ENCODE data around the gene ATP9B. TPM values are rescaled to one million over a fixed set of nuclear protein-coding genes. Genes with fewer than 3 reads are reported as not detected.
"Not testable (repeated sequence)": the region's sequence is repeated elsewhere in the genome, so short reads cannot be mapped to it uniquely, and the experiment has no call there.

Gene ATP9B
- total and polyA plus RNA-seq, 8 donors, result 29.2 to 41.5 (median 38.3) TPM

- no peaks in the 10 kb centered on the region for H3K27me3 ChIP-seq
- DNase-seq (no peak), ATAC-seq (peak; percentile 35)
- peak overlapping the region; percentile 84 to 96 for H3K4me3 ChIP-seq
- H3K27ac ChIP-seq, result peak overlapping the region; percentile 84 to 94
- peaks cover 10 to 19% of the 10 kb centered on the region in 2 donors for H3K4me1 ChIP-seq
- H3K36me3 ChIP-seq, result no peaks in the 10 kb centered on the region
- TF ChIP-seq CTCF (IDR thresholded peaks at IDR 0.05), result no peak
- H3K9me3 ChIP-seq, result no peaks in the 10 kb centered on the region
- intact Hi-C loops (cut with DNase I), result no loop called here
Observed at GRCh38 chr18:79069717-79070151, 540 bp downstream of the ATP9B start.

GRCh38 chr18:79070486-79070885 lies 1.3 kb downstream of the ATP9B start:
- no peaks in the 10 kb centered on the region for H3K36me3 ChIP-seq
- TF ChIP-seq CTCF (IDR thresholded peaks at IDR 0.05), result no peak
- H3K27me3 ChIP-seq, result no peaks in the 10 kb centered on the region
- intact Hi-C loops (cut with DNase I), result no loop called here
- H3K9me3 ChIP-seq, result no peaks in the 10 kb centered on the region
- peak overlapping the region in 1 of 2 donors; percentile 96 for H3K4me3 ChIP-seq
- peaks cover 10 to 19% of the 10 kb centered on the region in 2 donors for H3K4me1 ChIP-seq
- peak overlapping the region in 1 of 2 donors; percentile 94 for H3K27ac ChIP-seq
- ATAC-seq (no peak), DNase-seq (no peak)

GRCh38 chr18:79071037-79071436 lies 1.8 kb downstream of the ATP9B start:
- TF ChIP-seq CTCF (IDR thresholded peaks at IDR 0.05), result no peak
- no peak overlapping the region for H3K4me3 ChIP-seq
- H3K27me3 ChIP-seq, result no peaks in the 10 kb centered on the region
- H3K9me3 ChIP-seq, result no peaks in the 10 kb centered on the region
- intact Hi-C loops (cut with DNase I), result no loop called here
- no peaks in the 10 kb centered on the region for H3K36me3 ChIP-seq
- DNase-seq, result no peak
- peak overlapping the region in 1 of 2 donors; percentile 94 for H3K27ac ChIP-seq
- no peak for ATAC-seq
- H3K4me1 ChIP-seq, result peaks cover 10 to 19% of the 10 kb centered on the region in 2 donors

GRCh38 chr18:79071503-79072210 lies 2.5 kb downstream of the ATP9B start:
- Histone ChIP-seq H3K36me3 (no peaks in the 10 kb centered on the region), H3K4me3 (no peak overlapping the region), H3K9me3 (no peaks in the 10 kb centered on the region), H3K4me1 (peaks cover 10 to 19% of the 10 kb centered on the region in 2 donors), H3K27ac (peak overlapping the region in 1 of 2 donors; percentile 94), H3K27me3 (no peaks in the 10 kb centered on the region)
- DNase-seq, result no peak
- no peak for ATAC-seq
- intact Hi-C loops (cut with DNase I), result no loop called here
- no peak for TF ChIP-seq CTCF (IDR thresholded peaks at IDR 0.05)

GRCh38 chr18:79072655-79073054 lies 3.5 kb downstream of the ATP9B start:
- intact Hi-C loops (cut with DNase I); DNase-seq; H3K36me3 ChIP-seq; H3K4me3 ChIP-seq; ATAC-seq; H3K27ac ChIP-seq; H3K27me3 ChIP-seq; H3K9me3 ChIP-seq: not testable (repeated sequence)
- H3K4me1 ChIP-seq, result peaks cover 10 to 19% of the 10 kb centered on the region in 2 donors
